ENCODE measurements around the gene PPA2. TPM values are rescaled to one million over a fixed set of nuclear protein-coding genes. Genes with fewer than 3 reads are reported as not detected.
A peak's percentile ranks its signal among the peaks of the same experiment; 100 is the strongest.
"Not testable (repeated sequence)": the region's sequence is repeated elsewhere in the genome, so short reads cannot be mapped to it uniquely, and the experiment has no call there.

Gene PPA2
- total RNA-seq, 1 donor from 2014 or later, result 72.0 TPM

DNA sequence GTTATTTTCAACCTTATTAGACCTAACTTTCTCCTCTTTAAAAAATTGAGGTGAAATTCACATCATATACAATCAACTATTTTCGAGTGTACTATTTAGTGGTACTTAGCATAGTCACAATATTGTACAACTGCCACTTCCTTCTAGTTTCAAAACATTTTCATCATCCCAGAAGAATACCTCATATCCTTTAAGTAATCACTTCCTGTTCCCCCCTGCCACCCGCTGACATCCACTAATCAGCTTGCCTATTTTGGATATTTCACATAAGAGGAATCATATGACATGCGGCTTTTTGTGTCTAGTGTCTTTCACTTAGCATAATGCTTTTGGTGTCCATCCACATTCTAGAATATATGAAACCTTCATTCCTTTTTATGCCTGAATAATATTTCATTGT, 10.0 kb upstream of the PPA2 start:
- Histone ChIP-seq H3K36me3 (ENCODE audit: control insufficient read depth in 3 of 3, insufficient read depth in 3 of 3, low read length in 3 of 3) (no peaks in the 10 kb centered on the region), H3K9me3 (ENCODE audit: control insufficient read depth in 3 of 3, low read length in 3 of 3) (no peaks in the 10 kb centered on the region), H3K4me1 (ENCODE audit: control insufficient read depth in 3 of 3, insufficient read depth in 3 of 3, low read length in 3 of 3) (no peaks in the 10 kb centered on the region), H3K4me3 (ENCODE audit: low read length in 3 of 3) (no peak overlapping the region), H3K27me3 (ENCODE audit: control insufficient read depth in 3 of 3, insufficient read depth in 3 of 3, low read length in 3 of 3) (no peaks in the 10 kb centered on the region), H3K27ac (ENCODE audit: low read depth, low read length) (no peak overlapping the region), H3K9ac (ENCODE audit: low read depth in 1 of 3, low read length in 3 of 3) (no peak overlapping the region)

DNA sequence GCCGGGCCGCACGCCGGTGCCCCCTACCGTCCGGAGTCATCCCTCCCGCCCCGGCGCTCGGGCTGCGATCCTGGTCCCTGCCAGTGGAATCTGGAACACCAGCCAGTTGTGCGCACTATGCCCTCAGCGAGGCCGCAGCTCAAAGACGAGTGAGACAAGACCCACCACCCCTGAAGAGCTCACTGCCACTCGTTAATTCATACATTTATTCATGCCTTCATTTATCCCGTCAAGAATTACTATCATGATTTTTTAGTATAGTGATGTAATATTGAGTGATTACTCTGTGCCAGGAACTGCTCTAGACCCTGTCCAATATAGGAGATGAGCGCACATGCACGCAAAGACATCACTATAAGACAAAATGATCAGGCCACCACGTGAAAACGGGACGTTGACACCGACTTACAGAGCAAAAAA, 247 bp upstream of the PPA2 start:
- Histone ChIP-seq H3K9ac (ENCODE audit: low read depth in 1 of 3, low read length in 3 of 3) (peak overlapping the region in 2 of 3 donors; percentile 95), H3K27me3 (ENCODE audit: control insufficient read depth in 3 of 3, insufficient read depth in 3 of 3, low read length in 3 of 3) (no peaks in the 10 kb centered on the region), H3K4me3 (ENCODE audit: low read length in 3 of 3) (peak overlapping the region; percentile 80 to 92 (median 86)), H3K9me3 (ENCODE audit: control insufficient read depth in 3 of 3, low read length in 3 of 3) (no peaks in the 10 kb centered on the region), H3K27ac (ENCODE audit: low read depth, low read length) (peak overlapping the region; percentile 96), H3K36me3 (ENCODE audit: control insufficient read depth in 3 of 3, insufficient read depth in 3 of 3, low read length in 3 of 3) (no peaks in the 10 kb centered on the region), H3K4me1 (ENCODE audit: control insufficient read depth in 3 of 3, insufficient read depth in 3 of 3, low read length in 3 of 3) (peaks cover 16 to 26% (median 22%) of the 10 kb centered on the region in 3 donors)

DNA sequence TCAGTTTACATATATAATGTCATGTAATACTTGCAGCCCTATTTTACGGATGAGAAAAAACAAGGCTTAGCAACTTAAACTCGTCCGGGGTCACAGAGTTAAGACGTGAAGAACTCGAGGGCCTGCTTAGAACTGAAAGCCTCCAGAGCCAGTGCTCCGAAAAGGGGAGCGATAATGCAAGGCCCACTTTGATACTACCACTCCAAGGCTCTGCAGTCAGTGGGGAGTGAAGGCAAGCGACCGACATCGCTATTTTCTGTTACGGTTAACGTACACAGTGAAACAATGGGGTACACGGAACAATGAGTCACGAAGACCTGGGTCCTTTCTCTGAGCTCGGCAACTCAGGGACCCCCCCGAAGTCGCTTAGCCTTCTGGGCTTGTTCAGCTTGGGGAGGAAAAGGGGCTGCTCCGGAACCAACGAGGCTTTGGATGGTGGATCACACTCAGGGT, 965 bp downstream of the PPA2 start:
- H3K9ac ChIP-seq (ENCODE audit: low read depth in 1 of 3, low read length in 3 of 3), result peak overlapping the region; percentile 94 to 95 (median 95)
- no peaks in the 10 kb centered on the region for H3K9me3 ChIP-seq (ENCODE audit: control insufficient read depth in 3 of 3, low read length in 3 of 3)
- H3K4me3 ChIP-seq (ENCODE audit: low read length in 3 of 3), result peak overlapping the region; percentile 80 to 92 (median 86)
- H3K27ac ChIP-seq (ENCODE audit: low read depth, low read length), result peak overlapping the region; percentile 96
- peaks cover 16 to 26% (median 22%) of the 10 kb centered on the region in 3 donors for H3K4me1 ChIP-seq (ENCODE audit: control insufficient read depth in 3 of 3, insufficient read depth in 3 of 3, low read length in 3 of 3)
- H3K36me3 ChIP-seq (ENCODE audit: control insufficient read depth in 3 of 3, insufficient read depth in 3 of 3, low read length in 3 of 3), result no peaks in the 10 kb centered on the region
- H3K27me3 ChIP-seq (ENCODE audit: control insufficient read depth in 3 of 3, insufficient read depth in 3 of 3, low read length in 3 of 3), result no peaks in the 10 kb centered on the region

DNA sequence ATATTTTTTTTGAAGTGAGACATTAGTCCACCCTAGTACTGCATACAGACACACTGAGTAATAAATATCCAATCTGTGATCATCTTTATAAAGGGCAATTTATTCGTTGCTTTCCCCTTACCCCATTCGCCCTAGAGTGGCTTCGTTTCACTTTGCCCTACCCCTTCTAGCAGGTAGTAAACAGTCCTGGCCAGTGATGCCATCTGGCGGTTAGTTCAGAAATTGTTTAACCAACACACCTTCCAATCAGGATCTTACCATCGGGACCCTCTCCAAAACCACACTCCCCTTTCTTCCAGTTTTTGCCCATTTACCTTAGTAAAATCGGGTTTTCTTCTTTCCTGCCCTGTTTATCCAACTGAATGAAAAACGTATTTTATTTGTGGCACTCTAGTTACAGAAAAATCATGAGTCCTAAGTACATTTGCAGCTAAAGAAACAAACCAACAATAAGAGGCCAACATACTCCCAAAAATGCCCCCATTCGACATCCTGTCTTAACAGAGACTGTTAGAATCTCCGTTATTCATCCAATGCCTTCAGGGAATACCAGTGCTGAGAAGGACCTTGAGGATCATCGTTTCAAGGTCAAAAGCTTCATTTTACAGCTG, 2.2 kb downstream of the PPA2 start:
- Histone ChIP-seq H3K9me3 (ENCODE audit: control insufficient read depth in 3 of 3, low read length in 3 of 3) (no peaks in the 10 kb centered on the region), H3K4me3 (ENCODE audit: low read length in 3 of 3) (peak overlapping the region; percentile 36 to 92 (median 80)), H3K4me1 (ENCODE audit: control insufficient read depth in 3 of 3, insufficient read depth in 3 of 3, low read length in 3 of 3) (peaks cover 16 to 26% (median 22%) of the 10 kb centered on the region in 3 donors), H3K27ac (ENCODE audit: low read depth, low read length) (no peak overlapping the region), H3K9ac (ENCODE audit: low read depth in 1 of 3, low read length in 3 of 3) (peak overlapping the region in 2 of 3 donors; percentile 63 to 95), H3K27me3 (ENCODE audit: control insufficient read depth in 3 of 3, insufficient read depth in 3 of 3, low read length in 3 of 3) (no peaks in the 10 kb centered on the region), H3K36me3 (ENCODE audit: control insufficient read depth in 3 of 3, insufficient read depth in 3 of 3, low read length in 3 of 3) (peaks cover under 1 to 6% (median 1%) of the 10 kb centered on the region in 3 donors)

DNA sequence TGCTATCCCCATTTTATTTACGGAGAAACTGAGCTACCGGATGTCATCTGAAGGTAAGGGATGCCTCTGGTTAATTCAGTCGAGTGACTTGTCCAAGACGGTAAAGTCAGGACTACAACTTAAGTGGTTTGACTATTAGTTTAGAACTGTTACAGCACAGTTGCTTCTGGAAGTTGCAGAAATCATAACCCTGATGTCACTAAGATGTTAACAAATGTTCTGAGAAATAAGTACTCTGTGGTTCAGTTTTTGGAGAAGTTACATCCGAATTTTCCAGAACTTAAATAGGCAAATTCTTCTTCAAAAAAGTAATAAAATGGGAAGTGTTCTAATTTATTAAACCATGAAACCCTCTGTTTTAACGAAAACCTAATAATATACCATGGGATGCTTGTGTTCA, 3.1 kb downstream of the PPA2 start:
- Histone ChIP-seq H3K9ac (ENCODE audit: low read depth in 1 of 3, low read length in 3 of 3) (no peak overlapping the region), H3K9me3 (ENCODE audit: control insufficient read depth in 3 of 3, low read length in 3 of 3) (no peaks in the 10 kb centered on the region), H3K4me3 (ENCODE audit: low read length in 3 of 3) (no peak overlapping the region), H3K36me3 (ENCODE audit: control insufficient read depth in 3 of 3, insufficient read depth in 3 of 3, low read length in 3 of 3) (peaks cover 3 to 6% (median 4%) of the 10 kb centered on the region in 3 donors), H3K27ac (ENCODE audit: low read depth, low read length) (no peak overlapping the region), H3K27me3 (ENCODE audit: control insufficient read depth in 3 of 3, insufficient read depth in 3 of 3, low read length in 3 of 3) (no peaks in the 10 kb centered on the region), H3K4me1 (ENCODE audit: control insufficient read depth in 3 of 3, insufficient read depth in 3 of 3, low read length in 3 of 3) (peaks cover 16 to 26% (median 22%) of the 10 kb centered on the region in 3 donors)

DNA sequence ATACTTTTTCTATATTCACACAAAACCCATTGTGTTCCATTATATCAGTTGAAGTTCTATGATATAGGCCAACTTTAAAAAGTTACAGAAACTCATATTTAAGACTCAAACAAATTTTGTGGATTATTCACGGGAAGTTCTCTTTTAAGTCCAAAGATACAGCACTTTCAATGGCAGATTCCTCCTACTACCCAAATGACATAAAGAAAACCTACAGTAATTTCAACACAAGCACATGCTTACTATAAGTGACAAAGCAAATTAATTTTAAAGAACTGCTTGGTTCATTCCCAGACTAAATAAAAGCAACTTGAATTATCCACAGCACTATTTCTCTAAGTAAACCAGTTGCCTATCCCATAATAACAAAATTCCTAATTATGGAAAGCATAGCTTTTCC, 4.1 kb downstream of the PPA2 start:
- no peak overlapping the region for H3K27ac ChIP-seq (ENCODE audit: low read depth, low read length)

DNA sequence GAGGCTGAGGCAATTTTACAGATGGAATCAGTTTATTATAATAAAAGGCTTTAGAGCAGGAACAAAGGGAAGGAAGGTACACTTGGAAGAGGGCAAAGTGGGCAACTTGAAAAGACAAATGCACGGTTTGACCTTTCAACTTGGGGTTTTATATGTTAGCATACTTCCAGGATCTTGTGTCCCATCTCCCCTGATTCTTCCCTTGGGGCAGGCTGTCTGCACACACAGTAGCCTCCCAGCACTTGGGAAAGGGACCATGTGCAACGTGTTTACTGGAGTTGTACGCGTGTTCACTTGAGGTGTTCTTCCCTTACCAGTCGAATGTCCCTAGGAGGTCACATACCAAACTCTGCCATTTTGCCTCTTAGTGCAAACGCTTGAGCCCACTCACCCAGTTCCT, 7.3 kb downstream of the PPA2 start:
- no peak overlapping the region for H3K4me3 ChIP-seq (ENCODE audit: low read length in 3 of 3)
- H3K27ac ChIP-seq (ENCODE audit: low read depth, low read length), result no peak overlapping the region
- H3K27me3 ChIP-seq (ENCODE audit: control insufficient read depth in 3 of 3, insufficient read depth in 3 of 3, low read length in 3 of 3), result no peaks in the 10 kb centered on the region
- peaks cover 3 to 9% (median 6%) of the 10 kb centered on the region in 3 donors for H3K36me3 ChIP-seq (ENCODE audit: control insufficient read depth in 3 of 3, insufficient read depth in 3 of 3, low read length in 3 of 3)
- no peaks in the 10 kb centered on the region for H3K9me3 ChIP-seq (ENCODE audit: control insufficient read depth in 3 of 3, low read length in 3 of 3)
- no peak overlapping the region for H3K9ac ChIP-seq (ENCODE audit: low read depth in 1 of 3, low read length in 3 of 3)
- H3K4me1 ChIP-seq (ENCODE audit: control insufficient read depth in 3 of 3, insufficient read depth in 3 of 3, low read length in 3 of 3), result peaks cover 0 to 6% (median 5%) of the 10 kb centered on the region in 3 donors

More for the DNA sequence above, 4.1 kb downstream of the PPA2 start:
- H3K4me3 ChIP-seq (ENCODE audit: low read length in 3 of 3), result no peak overlapping the region
- no peak overlapping the region for H3K9ac ChIP-seq (ENCODE audit: low read depth in 1 of 3, low read length in 3 of 3)
- H3K9me3 ChIP-seq (ENCODE audit: control insufficient read depth in 3 of 3, low read length in 3 of 3), result no peaks in the 10 kb centered on the region
- peaks cover 16 to 26% (median 22%) of the 10 kb centered on the region in 3 donors for H3K4me1 ChIP-seq (ENCODE audit: control insufficient read depth in 3 of 3, insufficient read depth in 3 of 3, low read length in 3 of 3)
- H3K27me3 ChIP-seq (ENCODE audit: control insufficient read depth in 3 of 3, insufficient read depth in 3 of 3, low read length in 3 of 3), result no peaks in the 10 kb centered on the region
- peaks cover 3 to 6% (median 5%) of the 10 kb centered on the region in 3 donors for H3K36me3 ChIP-seq (ENCODE audit: control insufficient read depth in 3 of 3, insufficient read depth in 3 of 3, low read length in 3 of 3)

DNA sequence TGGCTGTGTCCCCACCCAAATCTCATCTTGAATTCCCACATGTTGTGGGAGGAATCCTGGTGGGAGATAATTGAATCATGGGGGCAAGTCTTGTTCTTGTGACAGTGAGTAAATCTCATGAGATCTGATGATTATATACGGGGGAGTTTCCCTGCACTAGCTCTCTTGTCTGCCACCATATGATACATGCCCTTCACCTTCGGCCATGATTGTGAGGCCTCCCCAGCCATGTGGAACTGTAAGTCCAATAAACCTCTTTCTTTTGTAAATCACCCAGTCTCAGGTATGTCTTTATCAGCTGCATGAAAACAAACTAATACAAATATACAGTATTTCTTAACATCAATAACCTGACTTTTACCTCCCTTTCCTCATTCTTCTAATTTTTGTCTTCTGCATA, 9.3 kb downstream of the PPA2 start:
- not testable (repeated sequence) for H3K9ac ChIP-seq (ENCODE audit: low read depth in 1 of 3, low read length in 3 of 3); H3K27me3 ChIP-seq (ENCODE audit: control insufficient read depth in 3 of 3, insufficient read depth in 3 of 3, low read length in 3 of 3); H3K36me3 ChIP-seq (ENCODE audit: control insufficient read depth in 3 of 3, insufficient read depth in 3 of 3, low read length in 3 of 3); H3K27ac ChIP-seq (ENCODE audit: low read depth, low read length); H3K4me3 ChIP-seq (ENCODE audit: low read length in 3 of 3); H3K9me3 ChIP-seq (ENCODE audit: control insufficient read depth in 3 of 3, low read length in 3 of 3); H3K4me1 ChIP-seq (ENCODE audit: control insufficient read depth in 3 of 3, insufficient read depth in 3 of 3, low read length in 3 of 3)

DNA sequence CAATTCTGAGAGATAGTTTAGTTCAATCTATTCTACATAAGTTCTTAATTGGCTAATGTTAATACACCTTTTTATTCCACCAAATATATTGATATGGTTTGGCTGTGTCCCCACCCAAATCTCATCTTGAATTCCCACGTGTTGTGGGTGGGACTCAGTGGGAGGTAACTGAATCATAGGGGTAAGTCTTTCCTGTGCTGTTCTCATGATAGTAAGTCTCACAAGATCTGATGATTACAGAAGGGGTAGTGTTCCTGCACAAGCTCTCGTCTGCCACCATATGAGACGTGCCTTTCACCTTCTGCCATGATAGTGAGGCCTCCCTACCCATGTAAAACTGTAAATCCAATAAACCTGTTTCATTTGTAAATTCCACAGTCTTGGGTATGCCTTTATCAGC, 11.3 kb downstream of the PPA2 start:
- H3K4me1 ChIP-seq (ENCODE audit: control insufficient read depth in 3 of 3, insufficient read depth in 3 of 3, low read length in 3 of 3), result no peaks in the 10 kb centered on the region
- no peaks in the 10 kb centered on the region for H3K9me3 ChIP-seq (ENCODE audit: control insufficient read depth in 3 of 3, low read length in 3 of 3)
- peaks cover 3 to 9% (median 6%) of the 10 kb centered on the region in 3 donors for H3K36me3 ChIP-seq (ENCODE audit: control insufficient read depth in 3 of 3, insufficient read depth in 3 of 3, low read length in 3 of 3)
- H3K27ac ChIP-seq (ENCODE audit: low read depth, low read length), result no peak overlapping the region
- no peak overlapping the region for H3K9ac ChIP-seq (ENCODE audit: low read depth in 1 of 3, low read length in 3 of 3)
- H3K27me3 ChIP-seq (ENCODE audit: control insufficient read depth in 3 of 3, insufficient read depth in 3 of 3, low read length in 3 of 3), result no peaks in the 10 kb centered on the region
- no peak overlapping the region for H3K4me3 ChIP-seq (ENCODE audit: low read length in 3 of 3)

DNA sequence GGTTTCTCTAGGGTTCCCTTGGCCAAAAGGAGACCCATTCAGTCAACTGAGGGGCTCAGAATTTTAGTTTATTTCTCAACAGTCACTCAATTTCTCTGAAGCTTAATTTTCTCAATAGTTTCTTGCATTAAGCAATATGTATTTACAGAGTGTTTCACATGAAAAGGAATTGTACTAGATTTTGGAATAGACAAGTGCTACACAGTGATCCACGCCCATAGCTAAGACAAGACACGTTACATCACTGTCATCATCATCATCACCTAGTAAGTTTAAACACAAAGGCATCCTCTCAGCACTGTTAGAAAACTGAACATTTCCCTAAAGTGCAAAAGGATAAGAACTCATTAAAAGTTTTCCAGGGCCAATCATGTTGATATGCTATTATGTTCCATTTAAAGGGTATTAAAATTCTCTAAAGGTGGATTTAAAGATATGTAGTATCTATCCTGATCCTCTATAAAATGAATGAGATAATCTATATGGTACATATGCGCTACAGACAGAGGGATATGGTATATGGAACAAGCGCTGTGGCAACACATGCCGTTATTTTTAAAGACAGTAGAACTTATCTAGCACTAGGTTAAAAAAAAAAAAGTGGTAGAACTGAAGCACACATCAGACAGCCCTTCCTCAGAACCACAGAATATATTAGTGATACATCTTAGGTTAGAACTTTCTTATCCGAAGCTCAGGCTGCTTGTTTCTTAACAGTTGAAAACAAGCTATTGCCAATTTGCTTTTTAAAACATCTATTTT, 12.1 kb downstream of the PPA2 start:
- H3K9me3 ChIP-seq (ENCODE audit: control insufficient read depth in 3 of 3, low read length in 3 of 3), result no peaks in the 10 kb centered on the region
- H3K36me3 ChIP-seq (ENCODE audit: control insufficient read depth in 3 of 3, insufficient read depth in 3 of 3, low read length in 3 of 3), result peaks cover 2 to 9% (median 3%) of the 10 kb centered on the region in 3 donors
- H3K4me1 ChIP-seq (ENCODE audit: control insufficient read depth in 3 of 3, insufficient read depth in 3 of 3, low read length in 3 of 3), result no peaks in the 10 kb centered on the region
- no peaks in the 10 kb centered on the region for H3K27me3 ChIP-seq (ENCODE audit: control insufficient read depth in 3 of 3, insufficient read depth in 3 of 3, low read length in 3 of 3)
- H3K9ac ChIP-seq (ENCODE audit: low read depth in 1 of 3, low read length in 3 of 3), result no peak overlapping the region
- H3K4me3 ChIP-seq (ENCODE audit: low read length in 3 of 3), result no peak overlapping the region
- H3K27ac ChIP-seq (ENCODE audit: low read depth, low read length), result no peak overlapping the region
